Fibroblast of gingiva (primary cell): ENCODE measurements around the gene KCTD15.

Experiments
- DNase-seq: peaks from one replicate; pipeline ENCODE4 v3.0.0-alpha.2; 2011; ENCODE audit warnings: low read depth

Gene KCTD15, protein sequence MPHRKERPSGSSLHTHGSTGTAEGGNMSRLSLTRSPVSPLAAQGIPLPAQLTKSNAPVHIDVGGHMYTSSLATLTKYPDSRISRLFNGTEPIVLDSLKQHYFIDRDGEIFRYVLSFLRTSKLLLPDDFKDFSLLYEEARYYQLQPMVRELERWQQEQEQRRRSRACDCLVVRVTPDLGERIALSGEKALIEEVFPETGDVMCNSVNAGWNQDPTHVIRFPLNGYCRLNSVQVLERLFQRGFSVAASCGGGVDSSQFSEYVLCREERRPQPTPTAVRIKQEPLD

GRCh38 chr19:33796164-33796875, at the start of gene KCTD15:
TSS of gene KCTD15 (plus strand) at chr19:33796870. CDS start at chr19:33800455, 3,585 bp downstream.
- DNase-seq, result peak; percentile 48

DNA sequence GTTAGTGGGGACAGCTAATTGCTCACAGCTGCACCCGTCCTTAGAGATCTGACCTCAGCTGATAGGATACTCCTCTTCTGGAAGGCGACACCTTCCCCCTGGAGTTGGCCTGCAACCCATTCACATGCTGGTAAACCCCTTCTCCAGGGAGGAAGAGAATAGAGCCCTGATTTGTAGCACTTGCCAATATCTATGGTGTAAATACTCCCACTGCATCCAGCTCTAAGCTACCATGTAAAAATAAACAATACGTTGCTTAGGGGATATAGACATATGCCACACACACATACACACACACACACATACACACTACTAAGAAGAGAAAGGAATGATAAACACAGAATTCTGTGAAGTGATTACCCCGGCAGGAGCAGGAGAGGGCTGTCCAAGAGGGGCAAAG, 49.4 kb upstream of the KCTD15 start:
- no peak for DNase-seq

DNA sequence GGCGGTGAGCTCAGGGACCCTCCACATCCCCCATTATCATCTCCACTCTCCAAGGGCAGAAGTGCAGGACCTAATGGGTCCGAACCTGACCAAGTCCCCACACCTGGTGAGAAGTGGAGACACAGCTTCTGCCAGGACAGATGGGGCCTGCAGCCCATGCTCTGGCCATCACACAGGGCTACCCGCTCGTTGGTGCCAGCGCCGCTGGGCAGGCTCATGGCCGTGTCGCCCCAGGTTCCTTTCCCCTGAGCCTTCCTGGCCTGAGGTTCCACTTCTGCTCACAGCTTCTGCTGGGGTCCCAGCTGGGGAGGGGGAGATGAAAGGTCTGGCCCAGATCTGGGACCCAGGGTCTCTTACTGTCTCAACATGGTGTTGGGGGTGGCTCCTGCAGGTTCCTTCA, 48.4 kb upstream of the KCTD15 start:
- DNase-seq, result no peak

- no peak for DNase-seq
Measured at GRCh38 chr19:33749016-33749415, 47.7 kb upstream of the KCTD15 start.

GRCh38 chr19:33749619-33750175, 47.0 kb upstream of the KCTD15 start:
- DNase-seq, result no peak

DNA sequence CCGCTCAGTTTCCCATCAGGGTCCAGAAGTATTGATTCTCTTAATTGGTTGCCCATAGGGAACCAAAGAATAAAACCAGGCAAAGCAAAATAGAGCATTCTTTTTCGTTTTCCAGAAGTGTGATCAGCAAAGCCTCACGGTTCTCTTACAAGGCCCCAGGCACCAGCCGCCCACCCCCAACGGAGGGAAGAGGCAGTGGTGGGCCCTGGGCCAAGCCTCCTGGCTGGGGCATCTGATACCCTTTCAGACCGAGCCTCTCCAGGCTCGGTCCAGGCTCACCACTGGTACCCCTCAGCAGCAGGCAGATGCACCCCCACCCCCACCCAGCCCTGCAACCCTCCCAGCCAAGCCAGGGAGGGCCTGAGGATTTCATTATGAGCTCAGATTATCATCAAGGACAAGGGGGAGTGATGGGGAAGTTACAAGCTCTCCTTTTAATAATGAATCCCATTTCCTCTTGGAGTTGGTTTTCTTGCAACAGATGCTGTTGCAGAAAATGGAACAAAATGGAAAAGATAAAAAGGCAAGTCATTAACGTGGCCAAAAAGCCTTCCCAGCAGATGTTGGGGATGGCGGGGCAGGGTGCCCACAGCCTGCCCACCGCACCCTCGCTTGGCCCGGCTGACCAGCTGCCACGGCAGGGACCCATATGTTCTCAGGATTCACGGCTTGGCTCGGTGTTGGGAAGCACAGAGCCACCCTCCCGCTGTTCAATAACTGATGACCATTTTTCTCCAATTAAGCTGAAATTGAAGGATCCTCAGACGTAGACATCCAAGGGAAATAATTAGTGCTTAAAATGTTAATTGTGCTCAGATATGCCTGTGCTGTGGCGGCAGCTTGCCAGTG, 45.9 kb upstream of the KCTD15 start:
- DNase-seq, result no peak

DNA sequence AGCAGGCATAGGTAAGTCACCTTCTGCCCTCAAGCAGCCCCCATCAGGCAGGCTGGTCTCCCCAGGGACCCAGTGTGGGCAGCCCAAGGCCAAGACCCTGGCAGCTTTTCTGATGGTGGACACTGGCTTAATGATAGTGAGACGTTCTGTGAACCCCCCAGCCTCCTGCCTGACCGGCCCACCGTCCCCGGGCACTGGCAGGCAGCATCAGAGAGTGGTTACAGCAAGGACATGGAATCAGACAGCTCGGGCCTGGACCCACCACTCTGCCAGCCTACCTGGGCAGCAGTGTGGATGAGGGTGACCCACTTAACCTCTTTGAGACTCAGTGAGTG, 45.3 kb upstream of the KCTD15 start:
- no peak for DNase-seq

- DNase-seq, result no peak
Measured at GRCh38 chr19:33752018-33752800, 44.5 kb upstream of the KCTD15 start.

GRCh38 chr19:33752945-33753344, 43.7 kb upstream of the KCTD15 start:
- no peak for DNase-seq

DNA sequence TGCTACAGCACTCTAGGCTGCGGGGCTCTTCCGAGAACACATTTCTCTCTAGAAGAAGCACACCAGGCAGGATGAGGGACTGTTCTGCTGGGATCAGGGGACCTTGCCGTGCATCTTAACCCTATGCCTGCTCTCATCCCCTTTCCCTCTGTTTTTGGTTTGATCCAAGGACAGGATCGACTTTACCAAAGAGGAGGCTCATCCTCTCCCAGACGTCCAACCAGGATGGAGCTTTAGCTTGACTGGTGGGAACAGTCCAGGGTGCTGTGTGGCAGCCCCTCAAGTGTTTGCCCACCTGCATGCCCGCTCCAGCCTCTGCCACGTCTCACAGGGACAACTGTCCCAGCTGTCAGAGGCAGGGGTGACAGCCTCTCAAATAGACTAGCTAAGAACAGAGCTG, 42.3 kb upstream of the KCTD15 start:
- DNase-seq, result no peak

- no peak for DNase-seq
Measured at GRCh38 chr19:33755099-33756035, 41.3 kb upstream of the KCTD15 start.

- DNase-seq, result no peak
Measured at GRCh38 chr19:33756177-33756576, 40.5 kb upstream of the KCTD15 start.

DNA sequence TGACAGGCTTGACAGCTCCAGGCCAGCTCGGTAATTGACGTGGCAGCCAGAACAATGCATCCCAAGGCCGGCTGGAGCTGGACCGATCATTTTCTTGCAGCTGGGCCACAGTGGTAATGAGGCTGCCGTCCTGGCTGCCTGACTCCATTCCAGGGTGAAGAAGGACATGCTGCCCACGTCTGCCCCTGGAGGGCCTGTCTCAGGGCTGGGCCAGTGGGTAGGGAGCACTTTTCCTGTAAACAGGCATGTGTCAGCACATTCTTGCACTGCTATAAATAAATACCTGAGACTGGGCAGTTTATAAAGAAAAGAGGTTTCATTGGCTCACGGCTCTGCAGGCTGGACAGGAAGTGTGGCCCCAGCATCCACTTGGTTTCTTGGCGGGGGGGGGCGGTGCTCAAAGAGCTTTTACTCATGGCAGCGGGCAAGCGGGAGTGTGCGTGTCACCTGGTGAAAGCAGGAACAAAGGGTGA, 38.1 kb upstream of the KCTD15 start:
- DNase-seq, result no peak

GRCh38 chr19:33759356-33759755, 37.3 kb upstream of the KCTD15 start:
- no peak for DNase-seq

DNA sequence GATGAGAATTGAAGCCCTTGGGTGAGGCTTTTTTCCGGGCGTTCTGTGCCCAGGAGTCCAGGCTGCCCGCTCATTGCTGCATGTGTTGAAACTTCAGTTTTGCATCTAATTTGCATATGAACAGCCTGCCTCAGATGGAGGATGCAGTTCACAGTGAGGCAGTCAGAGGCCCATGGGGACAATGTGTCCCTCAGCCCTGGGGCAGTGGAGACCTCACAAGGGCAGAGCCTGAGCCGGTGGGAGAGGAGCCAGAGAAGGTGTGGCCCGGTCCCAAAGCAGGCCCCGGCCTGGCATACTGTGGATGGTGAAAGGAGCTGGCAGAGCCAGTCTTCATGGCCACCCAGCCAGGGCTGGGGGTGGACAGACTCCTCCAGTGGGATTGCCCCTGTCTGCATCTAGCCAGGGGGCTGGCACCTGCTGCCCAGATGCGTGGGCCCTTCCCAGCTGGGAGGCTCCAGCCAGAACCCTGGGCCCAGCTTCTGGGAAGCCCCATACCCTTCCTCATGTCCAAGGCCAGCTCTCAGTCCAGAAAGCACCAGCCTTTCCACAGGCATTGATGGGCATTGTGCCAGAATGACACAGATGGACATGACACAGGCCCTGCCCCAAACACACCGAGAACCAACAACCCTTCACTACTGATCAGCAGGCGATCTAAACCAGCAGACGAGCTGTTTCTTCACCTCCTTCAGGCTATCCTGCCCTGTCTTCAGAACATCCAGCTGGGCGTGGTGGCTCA, 32.9 kb upstream of the KCTD15 start:
- DNase-seq, result no peak

- DNase-seq, result no peak
Measured at GRCh38 chr19:33766623-33767022, 30.0 kb upstream of the KCTD15 start.

DNA sequence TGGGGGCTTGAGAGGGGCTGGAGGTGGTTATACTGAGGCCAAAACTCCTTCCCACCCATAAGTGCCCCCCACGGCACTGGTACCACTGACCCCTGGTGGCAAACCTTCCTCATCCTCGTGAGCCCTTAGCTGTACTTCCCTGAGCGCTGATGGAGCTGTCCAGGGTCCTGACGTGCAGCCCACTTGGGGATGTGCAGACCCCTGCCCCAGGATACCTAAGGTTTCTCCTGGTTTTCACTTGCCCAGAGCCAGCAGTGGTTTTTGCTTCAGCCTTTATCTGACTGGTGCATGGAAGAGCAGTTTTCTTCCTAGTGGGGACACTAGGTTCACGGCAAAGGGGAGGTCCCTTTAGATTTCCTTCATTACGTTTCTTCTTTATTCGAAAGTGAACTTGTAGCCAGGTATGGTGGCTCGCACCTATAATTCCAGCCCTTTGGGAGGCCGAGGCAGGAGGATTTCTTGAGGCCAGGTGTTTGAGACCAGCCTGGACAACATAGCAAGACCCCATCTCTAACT, 28.7 kb upstream of the KCTD15 start:
- DNase-seq, result no peak

DNA sequence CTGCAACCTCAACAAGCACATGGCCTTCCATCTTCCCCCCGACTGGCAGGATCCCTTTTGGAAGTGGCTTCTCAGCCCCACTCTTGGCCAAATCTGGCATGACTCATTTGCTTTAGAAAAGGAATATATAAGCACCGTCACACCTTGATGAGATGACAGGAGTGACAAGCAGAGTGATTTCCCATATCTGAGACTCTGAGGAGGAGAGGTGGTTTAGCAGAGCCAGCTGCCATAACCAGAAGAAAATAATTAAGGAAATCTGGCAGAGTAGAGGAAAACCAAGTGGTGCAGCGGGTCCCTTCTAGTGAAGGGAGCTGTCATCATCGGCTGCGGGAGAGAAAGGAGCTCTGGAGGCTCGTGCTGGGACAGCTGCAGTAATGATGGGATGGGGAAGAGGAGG, 27.5 kb upstream of the KCTD15 start:
- DNase-seq, result no peak

GRCh38 chr19:33770107-33770506, 26.6 kb upstream of the KCTD15 start:
- DNase-seq, result no peak
